Neural progenitor cell (in vitro differentiated cells): ENCODE results near the gene XPA. TPM values are rescaled to one million over a fixed set of nuclear protein-coding genes. Genes with fewer than 3 reads are reported as not detected.
A peak's percentile ranks its signal among the peaks of the same experiment; 100 is the strongest.

ENCODE experiments used
- DNase-seq: peaks from one replicate; pipeline ENCODE4 v3.0.0-alpha.2; 2016; ENCODE audit warnings: low spot score
- H2AFZ ChIP-seq: fragments of 200-600 bp; sonication (generic); replicated peaks from 2 replicates; pipeline ENCODE4 v1.6.1; 2016; ENCODE audit warnings: antibody characterized with exemption
- H3F3A ChIP-seq: fragments of 200-600 bp; sonication (generic); 2 replicates; pipeline ENCODE4 v1.6.1; 2016; ENCODE audit warnings: antibody characterized with exemption, low read depth
- H3K27ac ChIP-seq: fragments of 200-600 bp; sonication (generic); 2 replicates; pipeline ENCODE4 v1.5.1; 2016; ENCODE audit warnings: mild to moderate bottlenecking
- H3K27me3 ChIP-seq: fragments of 200-600 bp; sonication (generic); 2 replicates; pipeline ENCODE4 v1.6.1; 2016; ENCODE audit warnings: mild to moderate bottlenecking, moderate library complexity
- H3K36me3 ChIP-seq: fragments of 200-600 bp; sonication (generic); 2 replicates; pipeline ENCODE4 v1.5.1; 2016
- H3K4me1 ChIP-seq: fragments of 200-600 bp; sonication (generic); 2 replicates; pipeline ENCODE4 v1.6.1; 2016; ENCODE audit warnings: mixed run types
- H3K4me2 ChIP-seq: fragments of 200-600 bp; sonication (generic); 2 replicates; pipeline ENCODE4 v1.6.1; 2016
- H3K4me3 ChIP-seq: fragments of 200-600 bp; sonication (generic); 2 replicates; pipeline ENCODE4 v1.5.1; 2016
- H3K79me2 ChIP-seq: fragments of 200-600 bp; sonication (generic); 2 replicates; pipeline ENCODE4 v1.6.1; 2016; ENCODE audit warnings: low read depth
- H3K9ac ChIP-seq: fragments of 200-600 bp; sonication (generic); 2 replicates; pipeline ENCODE4 v1.6.1; 2016
- H3K9me3 ChIP-seq: fragments of 200-600 bp; sonication (generic); 2 replicates; pipeline ENCODE4 v1.5.1; 2016; ENCODE audit warnings: low read depth
- H4K20me1 ChIP-seq: fragments of 200-600 bp; sonication (generic); 2 replicates; pipeline ENCODE4 v1.6.1; 2016; ENCODE audit warnings: low read depth
- H3K27ac Mint-ChIP-seq: 3 replicates; pipeline ENCODE4 v1.8.0; 2021; ENCODE audit warnings: mixed read lengths
- H3K27me3 Mint-ChIP-seq: 2 replicates; pipeline ENCODE4 v1.8.0; 2022; ENCODE audit warnings: low read depth, mild to moderate bottlenecking, inconsistent platforms, moderate library complexity, mixed read lengths; ENCODE audit not compliant: insufficient read depth
- H3K36me3 Mint-ChIP-seq: 3 replicates; pipeline ENCODE4 v1.8.0; 2021; ENCODE audit warnings: mixed read lengths
- H3K4me1 Mint-ChIP-seq: 3 replicates; pipeline ENCODE4 v1.8.0; 2021; ENCODE audit warnings: mixed read lengths
- H3K4me3 Mint-ChIP-seq: 3 replicates; pipeline ENCODE4 v1.8.0; 2021; ENCODE audit warnings: mild to moderate bottlenecking, moderate library complexity, mixed read lengths
- H3K9me3 Mint-ChIP-seq: 3 replicates; pipeline ENCODE4 v1.8.0; 2020; ENCODE audit warnings: mixed read lengths
- EZH2 ChIP-seq: fragments of 200-600 bp; sonication (generic); IDR thresholded peaks from 2 replicates; pipeline ENCODE4 v1.6.1; 2017; ENCODE audit warnings: antibody characterized with exemption, mild to moderate bottlenecking, moderate library complexity
- EZH2phosphoT487 ChIP-seq: fragments of 200-600 bp; sonication (generic); IDR thresholded peaks from 2 replicates; pipeline ENCODE4 v1.6.1; 2017; ENCODE audit warnings: antibody characterized with exemption
- total RNA-seq: library from RNA; depleted of rRNA; stranded (reverse); fragments of >200 nt; gene quantifications from 2 replicates; pipeline ENCODE4 v1.2.3, GENCODE V29; 2015; ENCODE audit warnings: low replicate concordance
- TF ChIP-seq, protein P1 (sequence below): fragments of 200-600 bp; sonication (generic); IDR thresholded peaks from 2 replicates; pipeline ENCODE4 v1.5.1; 2017; ENCODE audit warnings: antibody characterized with exemption, mild to moderate bottlenecking

XPA gene
- total RNA-seq, 1 donor from 2014 or later = 9.2 TPM

DNA sequence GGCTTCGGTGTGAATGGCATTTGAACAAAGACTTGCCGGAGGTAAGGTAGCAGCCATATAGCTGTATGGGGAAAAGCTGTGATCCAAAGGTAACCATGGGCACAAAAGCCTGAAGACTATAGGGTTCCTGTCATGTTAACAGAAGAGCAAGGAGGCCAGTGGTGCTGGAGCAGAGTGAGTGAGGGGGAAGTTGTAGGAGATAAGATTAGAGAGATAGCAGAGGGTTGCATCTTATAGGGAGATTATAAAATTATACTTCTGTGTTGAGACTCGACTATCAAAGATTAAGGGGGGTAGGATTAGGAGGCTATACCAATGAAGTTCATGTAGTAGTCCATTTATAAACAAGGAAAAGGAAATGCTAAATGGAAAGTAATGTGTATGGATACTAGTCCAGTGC is 60.2 kb downstream of the XPA start:
- H3F3A ChIP-seq = peaks cover 28% of the 10 kb centered on the region
- peaks cover 68% of the 10 kb centered on the region for H4K20me1 ChIP-seq
- TF ChIP-seq, protein P1, sequence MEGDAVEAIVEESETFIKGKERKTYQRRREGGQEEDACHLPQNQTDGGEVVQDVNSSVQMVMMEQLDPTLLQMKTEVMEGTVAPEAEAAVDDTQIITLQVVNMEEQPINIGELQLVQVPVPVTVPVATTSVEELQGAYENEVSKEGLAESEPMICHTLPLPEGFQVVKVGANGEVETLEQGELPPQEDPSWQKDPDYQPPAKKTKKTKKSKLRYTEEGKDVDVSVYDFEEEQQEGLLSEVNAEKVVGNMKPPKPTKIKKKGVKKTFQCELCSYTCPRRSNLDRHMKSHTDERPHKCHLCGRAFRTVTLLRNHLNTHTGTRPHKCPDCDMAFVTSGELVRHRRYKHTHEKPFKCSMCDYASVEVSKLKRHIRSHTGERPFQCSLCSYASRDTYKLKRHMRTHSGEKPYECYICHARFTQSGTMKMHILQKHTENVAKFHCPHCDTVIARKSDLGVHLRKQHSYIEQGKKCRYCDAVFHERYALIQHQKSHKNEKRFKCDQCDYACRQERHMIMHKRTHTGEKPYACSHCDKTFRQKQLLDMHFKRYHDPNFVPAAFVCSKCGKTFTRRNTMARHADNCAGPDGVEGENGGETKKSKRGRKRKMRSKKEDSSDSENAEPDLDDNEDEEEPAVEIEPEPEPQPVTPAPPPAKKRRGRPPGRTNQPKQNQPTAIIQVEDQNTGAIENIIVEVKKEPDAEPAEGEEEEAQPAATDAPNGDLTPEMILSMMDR = no peak
- no peak for TF ChIP-seq EZH2
- TF ChIP-seq EZH2phosphoT487 = no peak
- H3K79me2 ChIP-seq = peaks cover 84% of the 10 kb centered on the region
- H3K27ac Mint-ChIP-seq = no peak overlapping the region
- H3K27ac ChIP-seq = no peak overlapping the region
- H3K4me2 ChIP-seq = no peak overlapping the region
- H3K4me1 Mint-ChIP-seq = peaks cover 19% of the 10 kb centered on the region
- no peaks in the 10 kb centered on the region for H3K9me3 ChIP-seq
- no peak overlapping the region for H3K4me3 Mint-ChIP-seq
- H3K36me3 ChIP-seq = no peaks in the 10 kb centered on the region
- H2AFZ ChIP-seq = no peak overlapping the region
- H3K4me1 ChIP-seq = peaks cover 16% of the 10 kb centered on the region
- H3K27me3 Mint-ChIP-seq = peaks cover 2% of the 10 kb centered on the region
- no peaks in the 10 kb centered on the region for H3K27me3 ChIP-seq
- peaks cover 2% of the 10 kb centered on the region for H3K36me3 Mint-ChIP-seq
- DNase-seq = no peak
- no peak overlapping the region for H3K4me3 ChIP-seq
- H3K9me3 Mint-ChIP-seq = no peaks in the 10 kb centered on the region
- H3K9ac ChIP-seq = no peak overlapping the region

DNA sequence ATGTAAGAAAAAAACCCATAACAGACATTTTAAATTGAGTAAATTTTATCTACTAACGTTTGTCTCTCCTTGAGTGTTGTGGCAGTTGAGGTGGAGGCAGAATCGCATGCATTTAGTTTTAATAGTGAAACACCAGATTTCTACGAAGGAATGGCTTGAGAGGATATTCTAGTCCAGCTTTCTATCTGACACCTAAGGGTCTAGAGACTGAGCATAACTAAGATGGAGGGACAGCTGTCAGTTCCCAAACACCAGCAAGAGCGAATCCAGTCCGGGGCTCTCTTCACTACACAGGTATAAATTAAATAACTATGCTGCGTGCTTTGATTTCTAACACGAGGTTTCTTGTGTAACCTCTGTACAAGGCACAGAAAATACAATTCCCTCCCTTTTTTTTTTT is 62.1 kb downstream of the XPA start:
- H3K27me3 ChIP-seq = no peaks in the 10 kb centered on the region
- peaks cover 21% of the 10 kb centered on the region for H3K4me1 ChIP-seq
- peaks cover 86% of the 10 kb centered on the region for H3K79me2 ChIP-seq
- Mint-ChIP-seq H3K36me3 (no peaks in the 10 kb centered on the region), H3K9me3 (no peaks in the 10 kb centered on the region), H3K27me3 (peaks cover 2% of the 10 kb centered on the region), H3K4me1 (peaks cover 26% of the 10 kb centered on the region), H3K4me3 (peak overlapping the region; percentile 88), H3K27ac (no peak overlapping the region)
- H3K36me3 ChIP-seq = no peaks in the 10 kb centered on the region
- no peak overlapping the region for H2AFZ ChIP-seq
- TF ChIP-seq, protein P1 = no peak
- TF ChIP-seq EZH2phosphoT487 (no peak), EZH2 (no peak)
- H3K4me3 ChIP-seq = peak overlapping the region; percentile 85
- peak overlapping the region; percentile 77 for H3K9ac ChIP-seq
- H3F3A ChIP-seq = peaks cover 35% of the 10 kb centered on the region
- H3K4me2 ChIP-seq = peak overlapping the region; percentile 90
- H4K20me1 ChIP-seq = peaks cover 58% of the 10 kb centered on the region
- H3K27ac ChIP-seq = no peak overlapping the region
- H3K9me3 ChIP-seq = no peaks in the 10 kb centered on the region
- no peak for DNase-seq

DNA sequence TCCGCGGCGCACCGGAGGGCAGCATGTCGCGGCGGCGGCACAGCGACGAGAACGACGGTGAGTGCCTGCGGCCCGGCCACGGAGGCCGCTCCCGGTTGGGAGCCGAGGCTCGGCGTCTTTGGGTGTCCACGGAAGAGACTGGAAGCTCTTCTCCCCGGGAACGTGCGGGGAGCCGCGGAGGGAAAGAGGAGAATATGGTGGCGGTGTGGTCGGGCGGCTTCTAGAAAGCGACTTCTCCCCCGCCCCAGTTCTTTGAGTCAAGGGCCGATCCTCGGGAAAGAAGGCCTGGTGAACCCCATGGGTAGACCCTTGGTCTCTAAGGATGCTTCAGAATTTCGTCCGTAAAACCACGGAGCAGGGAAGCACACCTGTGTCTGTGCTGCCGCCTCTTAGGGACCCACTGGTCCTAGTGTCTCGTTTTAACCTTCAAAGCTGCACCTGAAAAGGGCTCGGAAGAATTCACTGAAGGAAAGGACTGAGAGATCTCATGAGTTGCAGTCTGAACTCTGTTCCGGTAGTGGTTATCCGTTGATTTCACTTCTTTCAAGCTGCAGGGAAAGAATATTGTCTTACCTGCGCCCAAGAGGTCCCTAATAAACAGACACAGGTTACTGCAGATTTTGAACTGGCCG is 63.2 kb downstream of the XPA start:
- H3K9ac ChIP-seq = peak overlapping the region; percentile 77
- DNase-seq = no peak
- peaks cover 86% of the 10 kb centered on the region for H3K79me2 ChIP-seq

More for the DNA sequence above, 63.2 kb downstream of the XPA start:
- H3K9me3 Mint-ChIP-seq = no peaks in the 10 kb centered on the region
- H3K4me2 ChIP-seq = peak overlapping the region; percentile 90
- H3K27ac Mint-ChIP-seq = peak overlapping the region; percentile 85
- no peaks in the 10 kb centered on the region for H3K36me3 Mint-ChIP-seq
- TF ChIP-seq EZH2 = peak; percentile 41
- TF ChIP-seq, protein P1 = no peak
- TF ChIP-seq EZH2phosphoT487 = no peak
- H3K36me3 ChIP-seq = no peaks in the 10 kb centered on the region
- peak overlapping the region; percentile 98 for H3K27ac ChIP-seq
- peaks cover 35% of the 10 kb centered on the region for H3F3A ChIP-seq
- H3K4me1 Mint-ChIP-seq = peaks cover 29% of the 10 kb centered on the region
- H3K27me3 ChIP-seq = no peaks in the 10 kb centered on the region
- H3K9me3 ChIP-seq = no peaks in the 10 kb centered on the region
- H3K4me3 Mint-ChIP-seq = peak overlapping the region; percentile 88
- H2AFZ ChIP-seq = no peak overlapping the region
- H3K4me1 ChIP-seq = peaks cover 23% of the 10 kb centered on the region
- peaks cover 2% of the 10 kb centered on the region for H3K27me3 Mint-ChIP-seq
- peak overlapping the region; percentile 85 for H3K4me3 ChIP-seq
- peaks cover 51% of the 10 kb centered on the region for H4K20me1 ChIP-seq
